GM18867 (cell line): ENCODE measurements around the gene PRKN.

Experiments
- ATAC-seq: cut with Tn5 transposase; IDR thresholded peaks from one replicate; pipeline ENCODE4 v1.9.1; 2021; ENCODE audit warnings: mild to moderate bottlenecking, moderate library complexity; ENCODE audit not compliant: unreplicated experiment

PRKN gene

DNA sequence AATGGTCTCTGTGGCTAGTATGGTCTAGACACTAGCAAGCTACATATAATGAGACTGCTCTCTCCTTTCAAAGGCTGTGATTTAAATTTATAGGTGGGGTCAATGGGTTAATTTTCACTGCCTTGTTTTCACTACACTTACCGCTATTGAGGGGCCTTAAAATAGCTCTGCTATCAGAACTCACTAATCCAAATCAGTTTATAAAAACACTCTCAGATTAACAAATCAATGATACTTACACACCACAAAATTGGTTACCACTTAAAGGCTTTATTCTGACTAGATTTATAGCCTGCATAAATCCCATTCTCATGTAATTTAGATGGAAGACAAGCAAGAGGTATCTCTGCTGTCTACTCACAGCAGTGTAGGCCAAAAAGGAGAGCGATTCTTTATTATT lies 1140.7 kb downstream of the PRKN start:
- no peak for ATAC-seq

- no peak for ATAC-seq
Measured at GRCh38 chr6:161584621-161585340, 1142.8 kb downstream of the PRKN start.

GRCh38 chr6:161584051-161584450 lies 1143.5 kb downstream of the PRKN start:
- no peak for ATAC-seq

- ATAC-seq, result no peak
Measured at GRCh38 chr6:161583584-161583983, 1144.0 kb downstream of the PRKN start.

DNA sequence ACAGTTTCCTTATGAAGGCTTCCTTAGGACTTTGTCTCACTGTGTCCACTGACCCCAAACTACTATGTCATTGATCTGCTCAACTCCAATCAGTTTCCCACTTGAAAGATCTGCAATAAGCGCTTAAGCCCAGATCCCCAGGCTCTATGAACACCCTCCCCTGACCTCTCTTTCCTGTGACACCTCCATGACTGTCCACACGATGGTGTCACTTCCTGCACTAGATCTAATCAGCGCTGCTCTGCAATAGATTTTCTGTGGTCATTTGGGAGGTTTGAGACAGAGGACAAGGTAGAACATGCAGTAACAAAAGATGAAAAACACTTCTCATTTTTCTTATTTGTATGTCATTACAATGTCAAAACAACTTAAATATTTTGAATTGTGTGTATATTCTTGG lies 1149.1 kb downstream of the PRKN start:
- ATAC-seq, result no peak

DNA sequence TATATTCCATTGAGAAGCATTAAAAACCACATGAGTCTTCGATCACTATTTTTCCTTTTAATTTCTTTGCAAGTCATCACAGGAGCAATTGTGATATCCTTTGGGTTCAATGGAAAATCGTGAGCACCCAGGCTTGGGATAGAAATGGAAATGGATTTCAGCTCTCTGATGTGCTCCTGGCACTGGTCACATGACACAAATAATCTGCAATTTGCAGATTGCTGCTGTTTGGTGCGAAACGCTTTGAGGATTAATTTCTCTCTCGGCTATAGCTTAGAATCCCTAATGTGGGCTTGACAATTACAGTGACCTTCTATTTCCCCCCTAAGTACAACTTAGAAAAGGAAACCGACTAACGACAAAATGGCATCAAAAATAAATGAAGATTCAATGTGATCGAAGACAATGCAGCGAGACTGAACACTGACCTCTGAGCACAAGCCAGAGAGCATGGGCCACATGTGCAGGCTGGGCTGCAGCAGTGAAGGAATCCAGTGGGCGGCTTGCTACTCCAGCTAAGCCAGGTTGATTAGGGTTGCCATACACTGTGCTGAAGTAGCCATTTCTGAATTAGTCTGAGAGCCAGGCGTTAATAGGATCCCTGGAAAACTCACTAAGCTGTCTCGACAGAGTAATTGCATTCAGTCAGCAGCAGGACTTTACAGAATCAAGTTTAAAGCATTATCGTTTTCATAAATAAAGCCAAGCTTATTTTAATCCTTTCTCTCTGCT lies 1151.9 kb downstream of the PRKN start:
- ATAC-seq, result no peak

DNA sequence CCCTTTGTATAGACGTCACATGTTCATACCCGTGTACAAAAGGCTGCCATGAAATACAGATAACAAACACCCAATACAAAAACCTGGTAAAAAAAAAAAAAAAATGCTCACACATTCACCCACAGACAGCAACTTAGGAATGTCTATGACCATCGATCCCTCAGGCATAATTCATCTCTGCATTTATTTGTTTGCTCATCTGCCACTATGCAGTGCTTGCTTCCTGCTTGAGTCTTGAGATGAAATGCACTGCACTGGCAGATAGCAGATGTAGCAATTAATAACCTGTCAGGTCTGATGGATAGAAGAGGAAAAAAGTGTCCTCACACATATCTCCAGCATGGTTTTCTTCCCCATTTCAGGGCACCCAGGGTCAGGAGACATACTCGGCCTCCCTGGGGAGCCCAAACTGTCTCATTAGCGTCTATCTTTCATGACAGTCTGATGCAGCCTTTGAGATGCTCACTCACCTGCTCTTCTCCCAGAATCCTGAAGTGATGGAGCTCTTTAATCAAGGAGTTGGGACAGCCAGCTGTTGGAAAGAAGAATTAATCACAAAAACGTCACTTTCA lies 1158.6 kb downstream of the PRKN start:
- ATAC-seq, result no peak

GRCh38 chr6:161564952-161565351 lies 1162.6 kb downstream of the PRKN start:
- ATAC-seq, result no peak

DNA sequence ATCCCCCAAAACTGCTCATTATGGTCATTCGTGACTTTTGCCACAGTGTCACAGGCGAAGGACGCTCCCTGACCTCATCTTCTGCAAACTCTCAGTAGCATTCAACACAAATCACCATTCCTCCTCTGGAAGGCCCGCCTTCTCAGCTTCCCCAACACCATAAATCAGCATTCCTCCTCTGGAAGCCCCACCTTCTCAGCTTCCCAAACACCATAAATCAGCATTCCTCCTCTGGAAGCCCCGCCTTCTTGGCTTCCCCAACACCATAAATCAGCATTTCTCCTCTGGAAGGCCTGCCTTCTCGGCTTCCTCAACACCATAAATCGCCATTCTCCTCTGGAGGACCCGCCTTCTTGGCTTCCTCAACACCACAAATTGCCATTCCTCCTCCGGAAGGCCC lies 1165.7 kb downstream of the PRKN start:
- no peak for ATAC-seq

DNA sequence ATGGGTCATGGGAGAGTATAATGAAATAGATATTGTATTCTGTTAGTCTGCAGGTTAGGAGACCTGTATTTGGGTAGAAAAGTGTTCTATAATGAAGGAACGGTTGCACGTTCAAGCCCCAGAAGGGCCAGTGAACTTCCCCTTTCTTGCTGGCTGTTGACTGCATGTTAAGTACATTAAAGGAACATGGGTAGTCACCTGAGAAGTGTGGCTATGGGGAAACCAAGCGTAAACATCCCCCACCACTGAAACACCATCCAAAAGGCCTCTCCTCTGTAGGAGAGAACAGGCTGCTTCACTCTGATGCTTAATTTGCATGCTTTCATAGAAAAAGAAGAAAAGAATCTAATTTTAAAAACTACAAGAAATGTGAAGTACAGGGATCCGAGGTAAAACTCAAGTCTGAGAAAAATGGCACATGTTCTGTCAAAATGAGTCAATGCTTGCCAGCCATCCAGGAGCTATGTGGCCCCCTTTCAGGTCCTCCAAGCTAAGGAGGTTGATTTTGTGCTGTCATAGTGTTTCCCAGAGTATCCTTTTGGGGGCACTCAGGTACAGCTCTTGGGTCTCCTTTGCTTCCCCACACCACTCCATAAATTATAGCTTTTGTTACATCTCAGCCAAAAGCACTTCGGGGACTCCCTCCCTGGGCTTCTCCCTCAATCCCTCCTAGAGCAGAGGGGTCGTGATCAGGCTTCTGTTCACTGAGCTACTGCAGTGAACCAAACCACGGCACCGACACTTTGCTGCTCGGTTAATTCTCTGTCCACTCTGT lies 1170.0 kb downstream of the PRKN start:
- no peak for ATAC-seq

DNA sequence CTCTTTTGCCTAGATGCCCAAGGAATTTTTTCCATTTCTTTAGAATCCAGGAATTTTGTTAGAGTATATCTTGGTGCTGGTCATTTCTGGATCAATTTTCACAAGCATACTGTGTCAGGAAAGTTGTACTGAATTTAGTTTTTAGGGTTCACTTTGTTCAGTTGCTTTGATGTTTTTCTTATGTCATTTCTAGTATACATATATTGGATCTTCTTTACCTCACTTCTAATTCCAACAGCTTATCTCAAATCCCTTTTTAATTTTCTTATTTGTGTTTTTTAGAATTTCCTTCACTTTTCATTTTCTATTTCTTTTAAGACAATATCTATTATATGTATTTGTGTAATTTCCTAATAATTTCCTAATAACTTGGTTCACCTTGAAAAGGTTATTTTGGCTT lies 1172.7 kb downstream of the PRKN start:
- no peak for ATAC-seq

- ATAC-seq, result no peak
Measured at GRCh38 chr6:161549977-161550655, 1177.5 kb downstream of the PRKN start.

DNA sequence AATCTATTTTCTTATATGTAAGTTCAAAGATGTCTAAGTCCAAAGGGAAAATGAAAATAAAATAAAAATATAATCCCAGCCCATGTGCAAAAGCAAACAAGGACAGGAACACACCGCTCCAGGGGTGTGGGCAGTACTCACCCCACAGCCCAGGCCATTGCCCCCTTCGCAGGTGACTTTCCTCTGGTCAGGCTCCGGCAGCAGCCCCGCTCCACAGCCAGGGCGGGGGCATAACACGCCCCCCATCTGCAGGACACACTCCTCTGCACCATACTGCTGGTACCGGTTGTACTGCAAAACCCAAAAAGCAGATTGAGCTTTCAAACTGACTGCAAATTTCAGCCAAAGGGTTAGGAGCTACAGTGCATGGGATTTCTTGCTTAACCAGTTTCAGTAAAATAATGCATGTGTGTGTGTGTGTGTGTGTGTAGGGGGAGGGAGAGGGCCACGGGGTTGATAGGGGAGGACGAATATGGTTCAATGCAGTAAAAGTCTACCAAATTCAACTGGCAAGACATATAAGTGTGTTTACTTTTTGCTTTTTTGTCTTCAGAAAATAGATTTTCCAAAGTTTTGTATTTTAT lies 1178.8 kb downstream of the PRKN start:
- no peak for ATAC-seq

GRCh38 chr6:161547617-161548016 lies 1179.9 kb downstream of the PRKN start:
- ATAC-seq, result no peak

- ATAC-seq, result no peak
Measured at GRCh38 chr6:161546632-161547031, 1180.9 kb downstream of the PRKN start.

DNA sequence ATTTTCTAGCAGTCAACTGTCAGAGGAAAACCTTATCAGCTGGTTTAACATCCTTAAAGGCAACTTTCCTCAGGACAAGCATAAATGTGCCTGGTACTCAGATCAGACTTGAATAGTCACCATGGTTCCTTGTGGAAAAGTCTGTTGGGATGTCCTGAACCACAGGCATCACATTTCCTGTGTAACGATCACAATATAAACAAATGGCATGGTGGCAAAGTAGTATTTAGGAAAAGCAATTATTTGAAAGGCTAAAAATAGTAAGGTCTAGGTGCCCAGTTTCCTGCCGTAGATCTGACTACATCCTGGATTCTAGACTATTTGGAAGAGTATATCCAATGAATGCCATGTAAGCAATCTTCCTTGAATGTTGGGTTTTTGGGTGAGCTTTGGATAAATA lies 1181.8 kb downstream of the PRKN start:
- ATAC-seq, result no peak

DNA sequence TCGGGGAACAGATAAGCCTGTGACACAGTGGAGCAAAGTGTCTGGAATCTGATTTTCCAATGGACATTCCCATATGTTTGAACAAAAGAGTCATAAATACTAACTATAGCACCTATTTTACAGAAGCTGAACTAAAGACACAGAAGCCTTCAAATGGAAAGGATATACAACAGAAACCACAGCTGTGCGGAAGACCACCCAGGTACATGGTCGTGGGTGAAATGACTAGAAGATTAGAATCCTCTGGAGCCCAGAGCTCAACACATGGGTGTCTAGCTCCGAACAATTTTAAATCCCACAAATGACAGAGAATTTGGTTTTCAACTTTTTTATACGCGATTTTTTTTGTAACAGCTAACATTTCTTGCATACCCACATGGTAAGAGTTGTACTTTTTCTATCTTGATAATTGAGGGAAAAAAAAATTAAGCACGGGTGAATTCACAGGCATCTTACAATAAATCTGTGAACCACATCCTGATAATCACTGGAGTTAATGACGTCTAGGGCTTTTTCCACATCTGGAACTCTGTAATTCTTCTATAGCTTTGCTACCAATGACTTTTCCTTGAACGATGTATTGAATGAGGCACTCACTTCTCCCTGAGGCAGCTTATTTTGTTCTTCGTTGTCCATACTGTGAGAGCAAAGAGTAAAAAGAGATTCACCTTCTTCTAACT lies 1182.6 kb downstream of the PRKN start:
- no peak for ATAC-seq

DNA sequence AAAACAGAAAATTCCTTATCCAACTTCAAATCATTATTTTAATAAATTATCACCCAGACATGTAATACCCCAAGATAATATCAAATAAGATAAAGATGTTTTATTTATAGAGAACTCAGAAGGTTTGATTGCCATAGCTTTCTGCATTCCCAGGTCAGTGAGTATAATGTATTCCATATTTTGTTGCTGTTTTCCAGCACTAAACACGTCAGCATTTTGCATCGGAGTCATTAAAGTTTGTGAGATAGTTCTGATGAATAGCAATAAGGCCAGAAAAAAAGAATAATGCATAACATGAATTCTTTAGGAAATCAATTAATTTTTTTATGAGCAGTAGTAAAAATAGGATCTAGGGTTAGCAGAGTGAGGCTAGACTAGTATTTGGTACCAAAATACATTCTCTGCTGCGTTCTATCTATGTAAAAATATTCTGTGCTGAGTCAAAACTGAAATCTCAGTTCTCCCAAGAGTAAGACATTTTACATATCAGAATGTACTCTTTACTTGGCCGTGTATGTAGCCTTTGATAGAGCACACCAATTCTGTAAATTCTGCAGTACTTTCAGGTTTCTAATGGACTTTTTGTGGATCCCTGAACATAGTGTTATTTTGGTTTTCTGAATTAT lies 1183.8 kb downstream of the PRKN start:
- ATAC-seq, result peak; percentile 85

DNA sequence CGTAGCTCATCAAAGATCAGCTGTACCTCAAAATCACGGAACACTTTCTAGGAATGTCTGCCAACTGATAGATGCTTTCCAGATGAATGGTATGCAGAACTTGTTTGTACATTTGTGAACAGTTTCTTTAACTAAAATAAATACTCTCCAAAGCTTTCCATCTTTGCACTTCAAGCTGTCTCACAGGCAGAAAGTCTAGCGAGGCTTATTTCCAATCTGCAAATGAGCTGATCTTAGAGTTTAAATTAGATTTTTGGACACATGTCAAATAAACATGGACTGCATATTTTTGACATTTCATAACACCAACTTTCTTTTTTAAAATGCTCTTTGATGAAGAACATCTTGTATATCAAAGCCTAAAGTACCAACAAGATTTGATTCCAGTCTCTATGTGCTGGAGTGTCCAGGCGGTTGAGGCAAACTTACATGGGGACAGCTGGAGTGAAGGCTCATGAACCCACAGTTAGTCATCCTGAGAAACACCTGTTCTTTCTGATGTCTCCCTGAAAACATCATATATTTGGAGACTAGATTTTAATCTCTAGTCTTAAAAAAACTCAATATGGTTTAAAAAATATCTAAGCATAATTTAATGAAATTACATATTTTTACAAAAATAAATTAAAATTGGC lies 1185.1 kb downstream of the PRKN start:
- ATAC-seq, result no peak
